ENCODE results near the gene PDE12.

Gene PDE12, protein sequence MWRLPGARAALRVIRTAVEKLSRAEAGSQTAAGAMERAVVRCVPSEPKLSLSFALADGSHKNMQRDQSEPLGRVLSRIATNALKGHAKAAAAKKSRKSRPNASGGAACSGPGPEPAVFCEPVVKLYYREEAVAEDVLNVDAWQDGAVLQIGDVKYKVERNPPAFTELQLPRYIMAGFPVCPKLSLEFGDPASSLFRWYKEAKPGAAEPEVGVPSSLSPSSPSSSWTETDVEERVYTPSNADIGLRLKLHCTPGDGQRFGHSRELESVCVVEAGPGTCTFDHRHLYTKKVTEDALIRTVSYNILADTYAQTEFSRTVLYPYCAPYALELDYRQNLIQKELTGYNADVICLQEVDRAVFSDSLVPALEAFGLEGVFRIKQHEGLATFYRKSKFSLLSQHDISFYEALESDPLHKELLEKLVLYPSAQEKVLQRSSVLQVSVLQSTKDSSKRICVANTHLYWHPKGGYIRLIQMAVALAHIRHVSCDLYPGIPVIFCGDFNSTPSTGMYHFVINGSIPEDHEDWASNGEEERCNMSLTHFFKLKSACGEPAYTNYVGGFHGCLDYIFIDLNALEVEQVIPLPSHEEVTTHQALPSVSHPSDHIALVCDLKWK

DNA sequence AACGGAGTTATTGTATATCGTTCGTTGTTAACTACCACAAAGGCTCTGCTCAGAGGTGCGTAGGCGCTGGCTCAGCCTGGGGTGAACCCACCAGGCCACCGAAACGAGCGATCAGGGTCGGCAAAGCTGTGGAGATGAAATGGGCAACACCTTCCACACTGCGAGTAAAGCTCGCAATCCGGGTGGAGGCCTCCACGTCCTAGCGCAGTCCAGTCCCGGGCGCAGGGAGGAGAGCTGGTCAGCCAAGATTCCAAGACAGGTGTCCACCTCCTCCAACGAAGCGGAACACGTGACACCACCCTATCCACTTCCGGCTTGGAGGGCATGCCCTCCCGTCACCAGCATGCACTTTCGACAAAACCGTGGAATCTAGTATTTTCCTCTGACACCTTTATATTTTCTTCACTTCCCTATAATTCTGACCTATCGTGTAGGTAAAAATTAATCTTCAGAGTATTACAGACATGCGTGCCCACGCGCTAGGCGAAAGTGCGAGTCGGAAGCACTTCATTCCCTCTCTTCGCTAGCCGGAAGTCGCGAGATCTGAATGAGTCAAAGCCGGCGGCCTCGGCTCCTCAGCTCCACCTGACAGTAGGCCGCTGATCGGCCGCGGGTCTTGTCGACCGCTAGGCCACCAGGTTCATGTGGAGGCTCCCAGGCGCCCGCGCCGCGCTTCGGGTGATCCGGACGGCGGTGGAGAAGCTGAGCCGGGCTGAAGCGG, at the start of gene PDE12:
Gene PDE12 (plus strand): TSS at position 537 of the 721 bp plus-strand sequence. CDS start 106 bp downstream, at position 643.
- POLR2A ChIA-PET = interaction anchor here (0.6 to 3.7 kb wide), 13 partner anchors 11 to 328 kb away, joined by 3 to 30 read pairs (median 3); partner anchors contain the start of genes ARF4 and DNAH12

DNA sequence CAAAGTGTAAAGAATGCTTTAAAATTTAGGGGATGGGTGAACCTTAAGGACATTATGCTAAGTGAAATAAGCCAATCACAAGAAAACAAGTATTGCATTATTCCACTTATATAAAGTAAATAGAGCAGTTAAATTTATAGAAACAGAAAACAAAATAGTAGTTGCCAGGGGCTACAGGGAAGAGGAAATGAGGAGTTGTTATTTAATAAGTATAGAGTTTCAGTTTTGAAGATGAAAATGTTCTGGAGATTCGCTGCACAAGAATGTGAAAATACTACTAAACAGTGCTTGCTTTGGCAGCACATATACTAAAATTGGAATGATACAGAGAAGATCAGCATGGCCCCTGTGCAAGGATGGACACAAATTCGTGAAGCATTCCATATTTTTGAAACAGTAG, 43.9 kb upstream of the PDE12 start:
- POLR2A ChIA-PET = no interaction called here
- TF ChIP-seq CTBP1 (IDR thresholded peaks at IDR 0.05; ENCODE audit: borderline replicate concordance) (no peak), FOXA1 (IDR thresholded peaks at IDR 0.05) (no peak), FOXM1 (IDR thresholded peaks at IDR 0.05; ENCODE audit: borderline replicate concordance) (no peak), LEF1 (IDR thresholded peaks at IDR 0.05; ENCODE audit: borderline replicate concordance) (no peak), FOXK2 (IDR thresholded peaks at IDR 0.05) (no peak), BHLHE40 (IDR thresholded peaks at IDR 0.05; ENCODE audit: borderline replicate concordance) (no peak), L3MBTL2 (conservative IDR thresholded peaks at IDR 0.05) (no peak)
- CTCF ChIA-PET = no interaction called here
- DNase-seq (ENCODE audit: extremely low spot score) = no peak

More for the DNA sequence above, at the start of gene PDE12:
- CTCF ChIA-PET = interaction anchor here (1.0 kb wide), 1 partner anchor 159 kb away, joined by 3 read pairs; no protein-coding TSS in a partner anchor
- no peak for TF ChIP-seq FOXA1 (IDR thresholded peaks at IDR 0.05)
- TF ChIP-seq NFRKB (IDR thresholded peaks at IDR 0.05) = 0 out of 2 replicates have a peak, but pooled peaks have one; percentile 45
- TF ChIP-seq CTBP1 (IDR thresholded peaks at IDR 0.05; ENCODE audit: borderline replicate concordance) = peak; percentile 79; the same call in 1 of the 2 replicates
- peak; percentile 99 for TF ChIP-seq ELF4 (IDR thresholded peaks at IDR 0.05)
- peak; percentile 99 for TF ChIP-seq L3MBTL2 (conservative IDR thresholded peaks at IDR 0.05)
- TF ChIP-seq SP1 (IDR thresholded peaks at IDR 0.05) = no peak
- DNase-seq (ENCODE audit: extremely low spot score) = peak; percentile 80

DNA sequence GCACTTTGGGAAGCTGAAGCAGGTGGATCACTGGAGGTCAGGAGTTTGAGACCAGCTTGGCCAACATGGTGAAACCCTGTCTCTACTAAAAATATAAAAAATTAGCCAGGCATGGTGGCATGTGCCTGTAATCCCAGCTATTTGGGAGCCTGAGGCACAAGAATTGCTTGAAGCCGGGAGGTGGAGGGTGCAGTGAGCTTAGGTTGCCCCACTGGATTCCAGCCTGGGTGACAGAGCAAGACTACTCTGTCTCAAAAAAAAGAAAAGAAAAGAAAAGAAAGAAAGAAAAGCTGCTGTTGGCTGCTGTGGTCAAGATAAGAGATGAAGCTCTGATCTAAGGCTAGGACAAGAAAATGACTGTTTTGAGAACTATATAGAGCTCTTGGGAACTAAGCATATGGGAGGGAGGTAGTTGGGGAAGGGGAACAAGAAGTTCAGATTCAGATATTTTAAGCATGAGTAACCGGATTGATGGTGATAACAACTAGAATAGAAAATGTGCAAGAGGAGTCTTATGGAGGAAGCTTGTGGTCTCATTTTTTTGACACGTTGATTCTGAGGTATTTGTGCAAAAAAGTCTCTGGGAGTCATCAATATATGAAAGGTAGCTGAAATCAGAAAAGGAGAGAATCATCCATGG, 37.7 kb upstream of the PDE12 start:
- no peak for DNase-seq (ENCODE audit: extremely low spot score)
- ChIA-PET CTCF (no interaction called here), POLR2A (no interaction called here)
- TF ChIP-seq ZNF384 (IDR thresholded peaks at IDR 0.05) = no peak

DNA sequence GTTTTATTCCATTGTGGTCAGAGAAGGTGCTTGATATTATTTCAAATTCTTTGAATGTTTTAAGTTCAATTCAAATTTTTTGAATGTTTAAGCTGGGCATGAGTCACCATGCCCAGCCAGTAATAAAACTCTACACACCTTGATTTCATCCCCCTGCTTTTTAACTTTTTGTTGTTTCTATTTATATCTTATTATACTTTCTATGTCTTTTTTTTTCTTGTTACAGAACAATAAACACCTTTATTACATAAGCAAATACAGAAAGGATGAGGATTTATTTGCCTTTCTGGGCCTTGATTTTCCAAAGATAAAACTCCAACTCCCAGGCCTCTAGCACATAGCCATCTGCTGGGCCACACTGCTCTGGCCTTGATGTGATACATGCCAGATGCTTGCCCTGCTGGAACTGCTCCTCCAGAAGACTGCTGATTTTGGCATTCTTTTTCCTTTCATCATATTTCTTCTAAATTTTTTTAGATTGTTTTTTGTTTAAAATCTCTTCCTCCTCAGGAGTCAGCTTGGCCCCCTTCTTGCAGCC, 25.9 kb upstream of the PDE12 start:
- CTCF ChIA-PET = no interaction called here
- no peak for DNase-seq (ENCODE audit: extremely low spot score)
- POLR2A ChIA-PET = no interaction called here

DNA sequence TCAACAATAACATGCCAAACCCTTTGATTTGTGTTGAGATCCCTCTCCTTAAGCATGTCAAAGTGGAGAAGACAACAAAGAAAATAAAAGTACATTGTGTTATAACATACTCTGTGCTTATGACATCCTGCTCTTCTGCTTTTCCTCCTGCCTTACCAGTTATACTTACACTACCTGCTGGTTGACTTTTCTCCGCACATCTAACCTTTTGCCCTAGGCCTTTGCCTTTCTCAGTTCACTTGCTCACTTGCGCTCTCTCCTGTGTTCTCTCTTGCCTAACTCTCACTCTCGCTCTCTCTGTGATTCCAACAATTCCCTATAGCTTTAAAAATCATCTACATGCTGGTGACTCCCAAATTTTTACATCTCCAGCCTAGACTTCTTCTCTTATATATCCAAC, 17.6 kb upstream of the PDE12 start:
- ChIA-PET CTCF (no interaction called here), POLR2A (interaction anchor here (0.9 kb wide), 1 partner anchor 18 kb away, joined by 3 read pairs; the partner anchor contains the start of gene PDE12)
- DNase-seq (ENCODE audit: extremely low spot score) = no peak
- TF ChIP-seq ARNT (IDR thresholded peaks at IDR 0.05) (no peak), CTBP1 (IDR thresholded peaks at IDR 0.05; ENCODE audit: borderline replicate concordance) (no peak), L3MBTL2 (conservative IDR thresholded peaks at IDR 0.05) (no peak), SP1 (IDR thresholded peaks at IDR 0.05) (no peak), ZNF384 (IDR thresholded peaks at IDR 0.05) (no peak), NFRKB (IDR thresholded peaks at IDR 0.05) (no peak), FOXM1 (IDR thresholded peaks at IDR 0.05; ENCODE audit: borderline replicate concordance) (no peak), BHLHE40 (IDR thresholded peaks at IDR 0.05; ENCODE audit: borderline replicate concordance) (no peak)

More for the DNA sequence above, 25.9 kb upstream of the PDE12 start:
- no peak for TF ChIP-seq FOXK2 (IDR thresholded peaks at IDR 0.05)
- no peak for TF ChIP-seq BHLHE40 (IDR thresholded peaks at IDR 0.05; ENCODE audit: borderline replicate concordance)
- TF ChIP-seq NFRKB (IDR thresholded peaks at IDR 0.05) = no peak
- no peak for TF ChIP-seq ZNF384 (IDR thresholded peaks at IDR 0.05)
- TF ChIP-seq LEF1 (IDR thresholded peaks at IDR 0.05; ENCODE audit: borderline replicate concordance) = no peak

DNA sequence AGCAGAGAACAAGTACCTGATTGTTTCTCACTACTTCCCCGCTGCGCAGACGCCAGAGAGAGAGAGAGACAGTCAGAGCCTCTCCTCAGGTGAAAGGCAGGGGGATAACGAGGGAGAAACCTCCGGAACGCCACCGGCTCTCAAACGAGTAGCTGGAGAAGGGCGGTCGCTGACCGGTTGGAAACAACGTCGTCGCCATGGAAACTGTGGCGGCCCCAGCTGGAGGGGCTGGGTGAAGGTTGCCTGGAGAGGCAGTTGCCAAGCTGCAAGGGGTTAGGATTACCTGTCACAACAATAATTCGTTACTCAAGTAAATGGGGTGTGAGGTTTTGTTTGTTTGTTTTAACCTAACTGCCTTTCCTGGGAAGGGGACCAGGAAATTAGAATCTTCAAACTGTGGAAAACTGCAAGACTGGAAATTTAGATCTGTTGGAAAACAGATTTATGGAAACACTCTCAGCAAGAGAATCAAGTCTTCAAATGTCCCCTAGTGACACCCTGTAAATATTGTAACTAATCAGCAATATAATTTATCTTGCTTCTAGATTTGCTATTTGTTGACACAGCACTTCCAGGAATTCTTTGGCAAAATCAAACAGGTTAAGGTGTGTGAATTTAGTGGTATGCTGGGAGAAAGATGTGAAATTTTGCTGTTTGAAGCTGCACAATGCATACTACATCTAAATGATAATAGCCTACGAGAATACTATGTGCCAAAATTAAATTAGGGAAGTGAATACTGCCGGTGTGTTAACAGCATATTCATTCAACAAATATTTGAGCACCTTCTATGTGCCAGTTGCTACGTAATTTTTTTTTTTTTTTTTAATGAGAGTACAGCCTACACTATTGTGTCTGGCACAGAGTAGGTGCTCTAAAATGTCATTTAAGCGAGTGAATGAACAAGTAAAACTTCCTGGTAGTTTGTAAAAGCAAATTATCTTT, 11.6 kb upstream of the PDE12 start, which contains the start of gene DNAH12:
Gene DNAH12 (minus strand): TSS at position 164 of the 945 bp plus-strand sequence. CDS start 1,474 bp downstream, outside the sequence.
- peak; percentile 78 for DNase-seq (ENCODE audit: extremely low spot score)
- CTCF ChIA-PET = interaction anchor here (0.6 kb wide), 1 partner anchor 688 kb away, joined by 3 read pairs; no protein-coding TSS in a partner anchor
- TF ChIP-seq CTBP1 (IDR thresholded peaks at IDR 0.05; ENCODE audit: borderline replicate concordance) (no peak), ZNF384 (IDR thresholded peaks at IDR 0.05) (peak; percentile 50; the same call in 1 of the 2 replicates)
- TF ChIP-seq, protein P1, sequence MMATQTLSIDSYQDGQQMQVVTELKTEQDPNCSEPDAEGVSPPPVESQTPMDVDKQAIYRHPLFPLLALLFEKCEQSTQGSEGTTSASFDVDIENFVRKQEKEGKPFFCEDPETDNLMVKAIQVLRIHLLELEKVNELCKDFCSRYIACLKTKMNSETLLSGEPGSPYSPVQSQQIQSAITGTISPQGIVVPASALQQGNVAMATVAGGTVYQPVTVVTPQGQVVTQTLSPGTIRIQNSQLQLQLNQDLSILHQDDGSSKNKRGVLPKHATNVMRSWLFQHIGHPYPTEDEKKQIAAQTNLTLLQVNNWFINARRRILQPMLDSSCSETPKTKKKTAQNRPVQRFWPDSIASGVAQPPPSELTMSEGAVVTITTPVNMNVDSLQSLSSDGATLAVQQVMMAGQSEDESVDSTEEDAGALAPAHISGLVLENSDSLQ (IDR thresholded peaks at IDR 0.05) = peak; percentile 32
- POLR2A ChIA-PET = interaction anchor here (0.6 to 3.1 kb wide), 3 partner anchors 11 to 838 kb away, joined by 3 to 19 read pairs (median 5); partner anchors contain the start of genes ARF4 and PDE12

Data from HEK293T (cell line).